SK-N-SH (cell line): Measurements from ENCODE around the gene FGF10.

ENCODE experiments used
- EP300 ChIP-seq, 2 experiments: IDR thresholded peaks; 2 replicates each; pipeline versions ENCODE4 v1.4.0 to v1.6.1; 2012; ENCODE audit warnings: borderline replicate concordance in 1 of 2, low read depth in 1 of 2, low read length in 1 of 2
- FOXM1 ChIP-seq: IDR thresholded peaks from 2 replicates; pipeline ENCODE4 v1.4.0; 2012; ENCODE audit warnings: low read depth, mild to moderate bottlenecking
- MAX ChIP-seq: IDR thresholded peaks from 2 replicates; pipeline ENCODE4 v1.4.0; 2012; ENCODE audit warnings: low read depth
- NFIC ChIP-seq: IDR thresholded peaks from 2 replicates; pipeline ENCODE4 v1.4.0; 2012; ENCODE audit warnings: borderline replicate concordance
- POLR2AphosphoS5 ChIP-seq: IDR thresholded peaks from 2 replicates; pipeline ENCODE4 v1.6.1; 2012; ENCODE audit warnings: low read depth, low read length
- RAD21 ChIP-seq: IDR thresholded peaks from 2 replicates; pipeline ENCODE4 v1.6.1; 2012; ENCODE audit warnings: mild to moderate bottlenecking, low read length
- TAF1 ChIP-seq: IDR thresholded peaks from 2 replicates; pipeline ENCODE4 v1.6.1; 2012; ENCODE audit warnings: low read depth, mild to moderate bottlenecking, low read length, moderate library complexity, borderline replicate concordance
- ZBTB33 ChIP-seq: IDR thresholded peaks from 2 replicates; pipeline ENCODE4 v1.4.0; 2012; ENCODE audit warnings: low read depth, borderline replicate concordance
- TF ChIP-seq, protein P1 (sequence below): fragments of 200-600 bp; sonication (generic); IDR thresholded peaks from 2 replicates; pipeline ENCODE4 v1.6.1; 2017; ENCODE audit warnings: antibody characterized with exemption, mild to moderate bottlenecking, moderate library complexity
- TF ChIP-seq, protein P2 (sequence below): IDR thresholded peaks from 2 replicates; pipeline ENCODE4 v1.6.1; 2012; ENCODE audit warnings: mild to moderate bottlenecking, low read depth, low read length, moderate library complexity

GRCh38 chr5:44292736-44293135 lies 96.5 kb downstream of the FGF10 start:
- TF ChIP-seq, protein P1, sequence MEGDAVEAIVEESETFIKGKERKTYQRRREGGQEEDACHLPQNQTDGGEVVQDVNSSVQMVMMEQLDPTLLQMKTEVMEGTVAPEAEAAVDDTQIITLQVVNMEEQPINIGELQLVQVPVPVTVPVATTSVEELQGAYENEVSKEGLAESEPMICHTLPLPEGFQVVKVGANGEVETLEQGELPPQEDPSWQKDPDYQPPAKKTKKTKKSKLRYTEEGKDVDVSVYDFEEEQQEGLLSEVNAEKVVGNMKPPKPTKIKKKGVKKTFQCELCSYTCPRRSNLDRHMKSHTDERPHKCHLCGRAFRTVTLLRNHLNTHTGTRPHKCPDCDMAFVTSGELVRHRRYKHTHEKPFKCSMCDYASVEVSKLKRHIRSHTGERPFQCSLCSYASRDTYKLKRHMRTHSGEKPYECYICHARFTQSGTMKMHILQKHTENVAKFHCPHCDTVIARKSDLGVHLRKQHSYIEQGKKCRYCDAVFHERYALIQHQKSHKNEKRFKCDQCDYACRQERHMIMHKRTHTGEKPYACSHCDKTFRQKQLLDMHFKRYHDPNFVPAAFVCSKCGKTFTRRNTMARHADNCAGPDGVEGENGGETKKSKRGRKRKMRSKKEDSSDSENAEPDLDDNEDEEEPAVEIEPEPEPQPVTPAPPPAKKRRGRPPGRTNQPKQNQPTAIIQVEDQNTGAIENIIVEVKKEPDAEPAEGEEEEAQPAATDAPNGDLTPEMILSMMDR: no peak
- TF ChIP-seq MAX (no peak), RAD21 (no peak), EP300 (IDR thresholded peaks at IDR 0.05; ENCODE audit: borderline replicate concordance in 1 of 2, low read depth in 1 of 2, low read length in 1 of 2) (no peak), POLR2AphosphoS5 (no peak), TAF1 (no peak), NFIC (no peak), ZBTB33 (no peak), FOXM1 (no peak)
- TF ChIP-seq, protein P2, sequence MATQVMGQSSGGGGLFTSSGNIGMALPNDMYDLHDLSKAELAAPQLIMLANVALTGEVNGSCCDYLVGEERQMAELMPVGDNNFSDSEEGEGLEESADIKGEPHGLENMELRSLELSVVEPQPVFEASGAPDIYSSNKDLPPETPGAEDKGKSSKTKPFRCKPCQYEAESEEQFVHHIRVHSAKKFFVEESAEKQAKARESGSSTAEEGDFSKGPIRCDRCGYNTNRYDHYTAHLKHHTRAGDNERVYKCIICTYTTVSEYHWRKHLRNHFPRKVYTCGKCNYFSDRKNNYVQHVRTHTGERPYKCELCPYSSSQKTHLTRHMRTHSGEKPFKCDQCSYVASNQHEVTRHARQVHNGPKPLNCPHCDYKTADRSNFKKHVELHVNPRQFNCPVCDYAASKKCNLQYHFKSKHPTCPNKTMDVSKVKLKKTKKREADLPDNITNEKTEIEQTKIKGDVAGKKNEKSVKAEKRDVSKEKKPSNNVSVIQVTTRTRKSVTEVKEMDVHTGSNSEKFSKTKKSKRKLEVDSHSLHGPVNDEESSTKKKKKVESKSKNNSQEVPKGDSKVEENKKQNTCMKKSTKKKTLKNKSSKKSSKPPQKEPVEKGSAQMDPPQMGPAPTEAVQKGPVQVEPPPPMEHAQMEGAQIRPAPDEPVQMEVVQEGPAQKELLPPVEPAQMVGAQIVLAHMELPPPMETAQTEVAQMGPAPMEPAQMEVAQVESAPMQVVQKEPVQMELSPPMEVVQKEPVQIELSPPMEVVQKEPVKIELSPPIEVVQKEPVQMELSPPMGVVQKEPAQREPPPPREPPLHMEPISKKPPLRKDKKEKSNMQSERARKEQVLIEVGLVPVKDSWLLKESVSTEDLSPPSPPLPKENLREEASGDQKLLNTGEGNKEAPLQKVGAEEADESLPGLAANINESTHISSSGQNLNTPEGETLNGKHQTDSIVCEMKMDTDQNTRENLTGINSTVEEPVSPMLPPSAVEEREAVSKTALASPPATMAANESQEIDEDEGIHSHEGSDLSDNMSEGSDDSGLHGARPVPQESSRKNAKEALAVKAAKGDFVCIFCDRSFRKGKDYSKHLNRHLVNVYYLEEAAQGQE: no peak
